ENCODE measurements around the gene SPANXN3. TPM values are rescaled to one million over a fixed set of nuclear protein-coding genes. Genes with fewer than 3 reads are reported as not detected.

SPANXN3 gene
- total and polyA plus RNA-seq, 2 experiments from 2014 or later: not detected

- no peak for TF ChIP-seq ZNF462 (CRISPR knock-in tag; IDR thresholded peaks at IDR 0.05)
Measured at GRCh38 chrX:143476751-143477150, 40.5 kb downstream of the SPANXN3 start (continued).

- H3K79me2 ChIP-seq (replicated peaks; ENCODE audit: insufficient read depth): no peaks in the 10 kb centered on the region
- ATAC-seq (no peak), DNase-seq (ENCODE audit: low spot score) (no peak)
- no peaks in the 10 kb centered on the region for H3K4me1 ChIP-seq (ENCODE audit: insufficient read depth)
- no peak overlapping the region for H3K4me2 ChIP-seq
- no peaks in the 10 kb centered on the region for H3K36me3 ChIP-seq (ENCODE audit: insufficient read depth)
- H3K27ac ChIP-seq (ENCODE audit: low read depth): no peak overlapping the region
- no peaks in the 10 kb centered on the region for H3F3A ChIP-seq (replicated peaks; ENCODE audit: low read depth)
- H3K4me1 Mint-ChIP-seq: no peaks in the 10 kb centered on the region
- H2AFZ ChIP-seq: no peak overlapping the region
- H3K4me3 ChIP-seq: no peak overlapping the region
- peaks cover 34% of the 10 kb centered on the region for H3K9me3 Mint-ChIP-seq
- no peaks in the 10 kb centered on the region for H3K9me2 ChIP-seq (ENCODE audit: insufficient read depth)
- no peaks in the 10 kb centered on the region for H3K27me3 Mint-ChIP-seq (ENCODE audit: insufficient read depth, low read depth, poor library complexity)
- no peaks in the 10 kb centered on the region for H4K20me1 ChIP-seq (replicated peaks; ENCODE audit: insufficient read depth)
- no peaks in the 10 kb centered on the region for H3K27me3 ChIP-seq (ENCODE audit: insufficient read depth)
- no peak overlapping the region for H3K4me3 Mint-ChIP-seq
- peaks cover 3% of the 10 kb centered on the region; the same call in 2 of the 3 replicates for H3K36me3 Mint-ChIP-seq (ENCODE audit: low read depth)
- H3K27ac Mint-ChIP-seq: no peak overlapping the region
- TF ChIP-seq EZH2phosphoT487 (IDR thresholded peaks at IDR 0.05; ENCODE audit: unreplicated experiment) (no peak), ZNF462 (CRISPR knock-in tag; IDR thresholded peaks at IDR 0.05) (no peak), ETS1 (IDR thresholded peaks at IDR 0.05) (no peak), STAT1 (IDR thresholded peaks at IDR 0.05; ENCODE audit: unreplicated experiment) (no peak), POLR2AphosphoS5 (IDR thresholded peaks at IDR 0.05; ENCODE audit: low read depth) (no peak)
Measured at GRCh38 chrX:143472347-143472938, 44.8 kb downstream of the SPANXN3 start.
